Osteoblast (primary cell): ENCODE results near the gene GPR148. TPM values are rescaled to one million over a fixed set of nuclear protein-coding genes. Genes with fewer than 3 reads are reported as not detected.

Source experiments
- DNase-seq: peaks from one replicate; pipeline ENCODE4 v3.0.0; 2011; ENCODE audit warnings: low spot score, mixed read lengths; ENCODE audit not compliant: insufficient read length; ENCODE audit errors: missing footprints
- H2AFZ ChIP-seq: 2 replicates; pipeline ENCODE4 v1.6.0; 2011; ENCODE audit warnings: mild to moderate bottlenecking, low read length
- H3K27ac ChIP-seq: 2 replicates; pipeline ENCODE4 v1.5.1; 2011; ENCODE audit warnings: mild to moderate bottlenecking, low read depth, low read length, moderate library complexity
- H3K27me3 ChIP-seq: 2 replicates; pipeline ENCODE4 v1.6.0; 2012; ENCODE audit warnings: mild to moderate bottlenecking, control low read depth, inconsistent platforms, low read length, moderate library complexity; ENCODE audit not compliant: insufficient read depth
- H3K36me3 ChIP-seq: 2 replicates; pipeline ENCODE4 v1.5.1; 2011; ENCODE audit warnings: mild to moderate bottlenecking, low read length, control low read depth, moderate library complexity; ENCODE audit not compliant: insufficient read depth
- H3K4me1 ChIP-seq: 2 replicates; pipeline ENCODE4 v1.5.1; 2011; ENCODE audit warnings: mild to moderate bottlenecking, low read length, control low read depth, moderate library complexity; ENCODE audit not compliant: insufficient read depth
- H3K4me2 ChIP-seq: 2 replicates; pipeline ENCODE4 v1.6.0; 2011; ENCODE audit warnings: mild to moderate bottlenecking, low read length; ENCODE audit not compliant: insufficient read depth
- H3K4me3 ChIP-seq: fragments of 200-600 bp; sonication (generic); 3 replicates; pipeline ENCODE4 v1.5.1; 2012; ENCODE audit warnings: mild to moderate bottlenecking, low read length, inconsistent platforms; ENCODE audit not compliant: insufficient read depth
- H3K79me2 ChIP-seq: 2 replicates; pipeline ENCODE4 v1.6.0; 2012; ENCODE audit warnings: mild to moderate bottlenecking, low read length, control low read depth, inconsistent platforms; ENCODE audit not compliant: insufficient read depth
- H3K9me3 ChIP-seq: 2 replicates; pipeline ENCODE4 v1.5.1; 2011; ENCODE audit warnings: low read depth, low read length, control low read depth
- H4K20me1 ChIP-seq: 2 replicates; pipeline ENCODE4 v1.6.0; 2012; ENCODE audit warnings: mild to moderate bottlenecking, low read length, control low read depth; ENCODE audit not compliant: insufficient read depth
- total RNA-seq: library from RNA; depleted of rRNA; stranded (reverse); fragments of >200 nt; gene quantifications from 2 replicates; pipeline ENCODE4 v1.2.3, GENCODE V29; 2012
- TF ChIP-seq, protein P1 (sequence below): IDR thresholded peaks from 2 replicates; pipeline ENCODE4 v1.5.1; 2011; ENCODE audit warnings: mild to moderate bottlenecking, low read depth, low read length, moderate library complexity; ENCODE audit errors: extremely low read depth

Gene GPR148
- total RNA-seq, 1 donor: not detected

DNA sequence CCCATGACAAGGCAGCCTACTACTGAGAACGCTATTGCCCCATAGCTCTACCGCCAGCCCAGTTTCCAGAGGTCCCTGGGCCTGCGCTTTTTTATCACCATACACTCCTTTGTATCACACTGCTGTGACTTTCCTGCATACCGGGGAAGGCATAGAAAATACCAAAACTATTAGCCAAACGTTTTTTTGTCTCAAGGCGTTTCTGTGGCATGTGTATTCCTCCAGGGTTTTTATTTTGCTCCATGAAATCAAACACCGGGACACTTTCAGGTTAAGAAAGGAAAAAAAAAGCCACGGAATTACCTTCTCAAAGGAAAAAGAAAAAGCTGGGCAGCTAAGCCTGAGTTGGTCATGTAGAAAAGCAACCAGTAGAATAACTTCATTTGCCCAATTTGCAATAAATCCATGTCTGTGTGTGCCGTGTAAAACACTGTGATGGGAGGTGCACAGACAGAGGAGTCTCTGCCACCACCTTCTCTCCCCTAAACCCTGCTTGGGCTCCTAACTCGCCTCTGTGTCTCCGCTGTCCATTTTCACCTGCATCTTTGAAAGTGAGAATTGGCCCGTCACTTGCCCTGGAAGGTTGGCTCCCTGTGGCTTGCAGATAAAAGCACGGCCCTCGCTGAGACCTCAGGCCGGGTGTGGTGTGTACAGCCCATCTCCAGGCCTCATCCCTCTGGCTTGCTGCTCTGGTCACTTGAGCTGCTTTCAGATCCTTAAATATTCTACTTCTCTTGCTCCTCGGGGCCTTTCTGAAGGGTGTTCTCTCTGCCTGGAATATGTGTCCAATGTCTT lies 28.2 kb downstream of the GPR148 start:
- no peak overlapping the region for H3K4me2 ChIP-seq
- no peaks in the 10 kb centered on the region for H4K20me1 ChIP-seq
- no peaks in the 10 kb centered on the region for H3K36me3 ChIP-seq
- H3K4me1 ChIP-seq: no peaks in the 10 kb centered on the region
- DNase-seq: peak; percentile 86
- H3K4me3 ChIP-seq: no peak overlapping the region
- no peaks in the 10 kb centered on the region for H3K79me2 ChIP-seq
- H2AFZ ChIP-seq: no peak overlapping the region
- TF ChIP-seq, protein P1, sequence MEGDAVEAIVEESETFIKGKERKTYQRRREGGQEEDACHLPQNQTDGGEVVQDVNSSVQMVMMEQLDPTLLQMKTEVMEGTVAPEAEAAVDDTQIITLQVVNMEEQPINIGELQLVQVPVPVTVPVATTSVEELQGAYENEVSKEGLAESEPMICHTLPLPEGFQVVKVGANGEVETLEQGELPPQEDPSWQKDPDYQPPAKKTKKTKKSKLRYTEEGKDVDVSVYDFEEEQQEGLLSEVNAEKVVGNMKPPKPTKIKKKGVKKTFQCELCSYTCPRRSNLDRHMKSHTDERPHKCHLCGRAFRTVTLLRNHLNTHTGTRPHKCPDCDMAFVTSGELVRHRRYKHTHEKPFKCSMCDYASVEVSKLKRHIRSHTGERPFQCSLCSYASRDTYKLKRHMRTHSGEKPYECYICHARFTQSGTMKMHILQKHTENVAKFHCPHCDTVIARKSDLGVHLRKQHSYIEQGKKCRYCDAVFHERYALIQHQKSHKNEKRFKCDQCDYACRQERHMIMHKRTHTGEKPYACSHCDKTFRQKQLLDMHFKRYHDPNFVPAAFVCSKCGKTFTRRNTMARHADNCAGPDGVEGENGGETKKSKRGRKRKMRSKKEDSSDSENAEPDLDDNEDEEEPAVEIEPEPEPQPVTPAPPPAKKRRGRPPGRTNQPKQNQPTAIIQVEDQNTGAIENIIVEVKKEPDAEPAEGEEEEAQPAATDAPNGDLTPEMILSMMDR: no peak
- no peaks in the 10 kb centered on the region for H3K9me3 ChIP-seq
- no peaks in the 10 kb centered on the region for H3K27me3 ChIP-seq
- H3K27ac ChIP-seq: no peak overlapping the region

DNA sequence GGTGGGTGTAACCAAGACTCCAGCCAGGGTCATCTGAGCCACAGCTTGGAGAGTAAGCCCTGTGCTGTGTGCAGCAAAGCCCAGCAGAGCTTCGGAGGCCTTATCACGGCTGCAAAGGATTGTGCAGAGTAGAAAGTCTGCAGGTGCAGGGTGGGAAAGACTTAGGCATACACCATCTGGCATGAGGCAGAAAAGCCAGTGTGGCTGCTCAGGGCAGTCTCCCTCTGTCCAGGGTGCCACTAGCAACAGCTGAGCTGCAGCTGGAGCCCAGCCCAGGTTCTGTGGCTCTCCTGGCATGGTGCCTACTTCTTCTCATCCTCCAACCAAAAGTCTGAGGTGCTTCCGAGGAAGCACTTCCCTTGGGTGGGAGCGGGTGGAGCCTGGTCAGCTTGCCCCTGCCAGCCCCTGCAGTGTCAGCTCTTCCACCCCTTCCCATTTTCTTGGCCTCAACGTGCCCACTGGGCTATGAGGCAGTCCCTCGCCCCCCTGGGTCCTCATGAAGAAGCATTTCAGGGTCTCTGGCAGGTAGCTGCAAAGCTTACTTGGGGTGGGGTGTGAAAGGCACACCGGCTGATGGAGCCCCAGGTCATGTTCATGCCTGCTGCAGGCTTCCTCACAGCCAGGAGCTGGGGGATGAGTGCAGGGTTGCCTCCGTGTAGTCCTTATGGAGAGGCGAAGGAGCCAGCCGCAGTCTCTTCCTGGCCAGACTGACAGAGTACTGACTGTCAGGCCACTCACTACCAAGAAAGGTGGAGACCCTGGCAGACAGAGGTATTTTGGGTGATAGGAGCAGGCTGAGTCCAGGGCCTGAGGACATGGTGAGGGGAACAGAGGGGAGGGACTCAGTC lies 31.3 kb downstream of the GPR148 start:
- Histone ChIP-seq H3K9me3 (no peaks in the 10 kb centered on the region), H3K79me2 (no peaks in the 10 kb centered on the region), H2AFZ (no peak overlapping the region), H3K27ac (no peak overlapping the region), H3K27me3 (no peaks in the 10 kb centered on the region), H3K4me1 (no peaks in the 10 kb centered on the region), H3K4me2 (no peak overlapping the region), H3K36me3 (no peaks in the 10 kb centered on the region), H3K4me3 (no peak overlapping the region), H4K20me1 (no peaks in the 10 kb centered on the region)
- TF ChIP-seq, protein P1: no peak
- DNase-seq: peak; percentile 81

DNA sequence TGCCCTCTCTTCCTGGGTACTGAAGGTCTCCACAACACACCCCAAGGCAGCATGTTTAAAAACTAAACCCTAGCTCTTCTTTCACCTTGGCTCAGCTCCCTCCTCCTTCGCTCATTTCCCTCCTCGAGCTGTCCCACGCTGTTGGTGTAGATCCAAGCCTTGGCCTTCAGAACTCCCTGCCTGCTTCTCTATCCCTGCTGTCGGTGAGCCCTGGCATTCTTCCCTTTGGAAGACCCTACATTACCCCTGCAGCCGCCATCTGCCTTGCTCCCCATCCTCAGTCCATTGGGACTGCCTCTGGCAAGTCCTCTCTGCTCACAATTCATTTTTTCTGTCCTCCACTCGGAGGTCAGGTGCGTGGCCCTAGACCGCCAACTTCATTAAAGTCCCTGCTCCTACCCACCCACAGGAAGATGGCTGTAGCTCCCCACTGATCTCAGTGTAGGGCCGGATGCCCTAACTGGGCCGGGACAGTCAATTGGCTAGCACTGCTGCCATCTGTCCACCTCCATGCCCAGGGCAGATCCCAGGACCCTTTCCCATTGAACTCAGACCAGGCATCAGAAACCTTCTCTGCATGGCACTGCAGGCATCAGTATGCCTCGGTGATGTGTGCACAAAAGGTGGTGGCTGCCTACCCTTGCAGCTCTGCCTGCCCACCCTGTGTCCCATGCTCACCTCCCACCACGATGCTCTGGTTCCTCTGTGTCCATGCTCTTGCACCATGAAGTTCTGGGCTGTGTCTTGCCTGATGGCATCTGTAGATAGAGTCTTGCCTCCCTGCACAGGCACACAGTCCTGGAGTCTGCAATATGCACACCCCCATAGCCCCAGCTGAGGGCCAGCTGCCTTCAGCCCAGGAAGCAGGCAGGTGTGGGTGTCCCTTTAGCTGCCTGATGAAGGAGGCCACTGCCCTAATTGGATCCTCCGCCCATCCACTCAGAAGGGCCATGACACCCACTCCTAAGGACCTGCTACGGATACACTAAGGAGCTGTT lies 32.2 kb downstream of the GPR148 start:
- no peak overlapping the region for H2AFZ ChIP-seq
- no peak overlapping the region for H3K4me2 ChIP-seq
- no peaks in the 10 kb centered on the region for H3K36me3 ChIP-seq
- H4K20me1 ChIP-seq: no peaks in the 10 kb centered on the region
- TF ChIP-seq, protein P1: no peak
- no peaks in the 10 kb centered on the region for H3K9me3 ChIP-seq
- no peaks in the 10 kb centered on the region for H3K27me3 ChIP-seq
- peak; percentile 61 for DNase-seq
- no peaks in the 10 kb centered on the region for H3K4me1 ChIP-seq
- H3K79me2 ChIP-seq: no peaks in the 10 kb centered on the region
- H3K4me3 ChIP-seq: no peak overlapping the region
- H3K27ac ChIP-seq: no peak overlapping the region
